ENCODE measurements around the gene BAIAP2. TPM values are rescaled to one million over a fixed set of nuclear protein-coding genes. Genes with fewer than 3 reads are reported as not detected.

BAIAP2 gene
- total RNA-seq, 1 donor from 2014 or later: 4.3 TPM

DNA sequence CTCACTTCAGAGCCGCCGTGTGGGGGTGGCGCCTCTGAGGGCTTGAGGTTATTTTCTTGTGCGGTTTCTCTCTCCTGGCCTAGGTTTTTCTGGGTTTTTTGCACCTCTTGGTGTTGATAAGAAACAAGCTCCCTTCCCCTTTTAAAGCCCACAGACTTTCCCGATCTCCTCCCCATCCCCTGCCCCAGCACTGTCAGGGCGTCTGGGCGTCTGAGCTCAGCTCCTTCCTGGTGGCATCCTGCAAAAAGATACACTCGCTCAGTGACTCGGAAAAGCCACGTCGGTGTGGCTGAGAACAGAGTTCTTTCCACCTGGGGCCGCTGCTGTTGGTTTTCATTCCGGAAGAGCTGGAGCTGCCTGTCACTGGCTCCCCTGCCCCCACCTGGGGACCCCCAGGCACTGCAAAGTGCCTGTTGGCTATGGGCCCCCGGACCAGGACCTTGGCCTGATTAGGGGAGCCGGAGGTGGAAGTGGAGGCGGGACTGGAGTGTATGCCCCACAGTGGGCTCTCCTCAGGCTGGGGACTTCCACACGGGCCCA is 14.5 kb downstream of the BAIAP2 start:
- DNase-seq (ENCODE audit: low spot score): no peak
- Mint-ChIP-seq H3K27me3 (ENCODE audit: insufficient read depth) (peaks cover 8% of the 10 kb centered on the region), H3K36me3 (ENCODE audit: low read depth) (no peaks in the 10 kb centered on the region), H3K27ac (peak overlapping the region; percentile 70), H3K4me1 (ENCODE audit: low read depth) (peaks cover 6% of the 10 kb centered on the region), H3K4me3 (peak overlapping the region; percentile 58), H3K9me3 (no peaks in the 10 kb centered on the region)
- intact Hi-C loops (cut with micrococcal nuclease): no loop called here

GRCh38 chr17:81049973-81050551 is 15.1 kb downstream of the BAIAP2 start:
- Mint-ChIP-seq H3K9me3 (no peaks in the 10 kb centered on the region), H3K4me1 (ENCODE audit: low read depth) (peaks cover 6% of the 10 kb centered on the region), H3K27me3 (ENCODE audit: insufficient read depth) (peaks cover 8% of the 10 kb centered on the region), H3K36me3 (ENCODE audit: low read depth) (no peaks in the 10 kb centered on the region), H3K27ac (peak overlapping the region; percentile 55), H3K4me3 (no peak overlapping the region)
- intact Hi-C loops (cut with micrococcal nuclease): no loop called here
- no peak for DNase-seq (ENCODE audit: low spot score)

- Mint-ChIP-seq H3K27me3 (ENCODE audit: insufficient read depth) (peaks cover 8% of the 10 kb centered on the region), H3K36me3 (ENCODE audit: low read depth) (no peaks in the 10 kb centered on the region), H3K4me1 (ENCODE audit: low read depth) (peaks cover 6% of the 10 kb centered on the region), H3K4me3 (no peak overlapping the region), H3K9me3 (no peaks in the 10 kb centered on the region), H3K27ac (no peak overlapping the region)
- DNase-seq (ENCODE audit: low spot score): no peak
- intact Hi-C loops (cut with micrococcal nuclease): no loop called here
Measured at GRCh38 chr17:81050645-81051625, 16.0 kb downstream of the BAIAP2 start.

DNA sequence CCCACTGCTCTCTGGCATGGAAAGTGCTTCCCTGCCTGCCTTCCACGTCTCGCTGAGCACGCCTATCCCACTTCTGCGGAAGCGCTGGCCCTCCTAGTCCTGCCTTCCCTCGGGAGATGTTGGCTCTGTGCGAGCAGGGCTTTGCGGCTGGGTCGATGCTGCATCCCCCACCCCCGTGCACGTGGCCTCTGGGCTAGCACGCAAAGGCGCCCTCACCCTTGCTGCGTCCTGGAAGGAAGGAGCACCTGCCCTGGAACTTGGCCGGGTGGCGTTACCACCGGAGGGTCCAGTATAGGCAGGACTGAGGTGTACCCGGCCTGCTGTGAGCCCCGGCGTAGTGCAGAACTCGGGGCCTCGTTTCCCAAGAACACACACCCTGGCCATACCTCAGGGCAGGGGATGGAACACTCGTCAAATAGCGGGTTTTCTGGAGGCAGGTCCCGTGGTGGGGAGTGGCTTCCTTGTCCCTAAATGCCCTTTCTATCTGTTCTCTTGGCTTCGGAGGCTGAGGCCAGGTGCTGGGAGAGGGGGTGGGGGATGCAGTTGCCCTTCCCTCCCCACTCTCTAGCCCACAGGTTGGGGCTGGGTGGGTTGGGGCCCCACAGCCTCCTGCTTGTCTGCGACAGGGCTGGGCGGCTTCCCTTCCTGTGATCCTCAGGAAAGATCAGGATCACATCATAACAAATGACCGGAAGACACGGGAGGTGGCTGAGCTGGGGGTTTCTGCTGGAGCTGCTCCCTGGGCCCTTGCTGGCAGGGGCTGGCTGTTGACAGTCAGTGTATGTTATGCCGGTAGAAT is 17.4 kb downstream of the BAIAP2 start:
- no peaks in the 10 kb centered on the region for H3K36me3 Mint-ChIP-seq (ENCODE audit: low read depth)
- DNase-seq (ENCODE audit: low spot score): no peak
- intact Hi-C loops (cut with micrococcal nuclease): no loop called here
- no peaks in the 10 kb centered on the region for H3K9me3 Mint-ChIP-seq
- H3K27ac Mint-ChIP-seq: no peak overlapping the region
- no peak overlapping the region for H3K4me3 Mint-ChIP-seq
- H3K27me3 Mint-ChIP-seq (ENCODE audit: insufficient read depth): peaks cover 8% of the 10 kb centered on the region
- H3K4me1 Mint-ChIP-seq (ENCODE audit: low read depth): peaks cover 6% of the 10 kb centered on the region

DNA sequence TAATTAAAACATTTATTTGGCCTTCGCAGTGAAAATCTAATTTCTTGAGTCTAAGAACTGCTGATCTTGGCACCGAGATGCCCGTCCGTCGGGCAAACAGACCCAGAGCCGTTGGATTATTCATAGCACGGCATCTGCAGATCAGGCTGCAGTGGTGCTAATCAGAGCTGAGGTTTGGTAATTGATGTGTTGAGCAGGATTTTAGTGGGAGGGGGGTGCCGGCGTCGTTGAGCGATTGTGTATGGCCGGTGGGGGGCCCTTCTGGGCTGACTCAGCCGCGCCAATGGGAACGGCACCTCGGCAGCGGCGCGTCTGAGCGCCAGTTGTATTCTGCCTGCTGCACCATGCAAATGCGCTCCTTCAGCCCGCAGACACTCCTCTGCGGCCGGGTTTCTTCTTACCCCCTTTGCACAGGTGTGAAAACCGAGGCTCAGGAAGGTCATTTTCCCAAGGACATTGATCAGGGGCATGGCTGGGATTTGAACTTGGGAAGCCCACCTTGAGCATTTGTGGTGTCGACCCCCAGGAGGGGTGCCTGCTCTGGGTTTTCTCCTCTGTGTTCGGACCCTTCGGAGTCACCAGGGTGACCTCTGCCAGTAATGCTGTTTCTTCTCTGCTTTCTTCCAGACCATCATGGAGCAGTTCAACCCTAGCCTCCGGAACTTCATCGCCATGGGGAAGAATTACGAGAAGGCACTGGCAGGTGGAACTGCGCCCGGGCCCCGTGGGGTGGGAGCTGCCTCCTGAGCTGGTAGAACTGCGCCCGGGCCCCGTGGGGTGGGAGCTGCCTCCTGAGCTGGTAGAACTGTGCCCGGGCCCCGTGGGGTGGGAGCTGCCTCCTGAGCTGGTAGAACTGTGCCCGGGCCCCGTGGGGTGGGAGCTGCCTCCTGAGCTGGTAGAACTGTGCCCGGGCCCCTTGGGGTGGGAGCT is 18.4 kb downstream of the BAIAP2 start:
- Mint-ChIP-seq H3K36me3 (ENCODE audit: low read depth) (no peaks in the 10 kb centered on the region), H3K4me3 (no peak overlapping the region), H3K9me3 (no peaks in the 10 kb centered on the region), H3K27ac (no peak overlapping the region), H3K27me3 (ENCODE audit: insufficient read depth) (peaks cover 8% of the 10 kb centered on the region), H3K4me1 (ENCODE audit: low read depth) (peaks cover 6% of the 10 kb centered on the region)
- DNase-seq (ENCODE audit: low spot score): no peak
- intact Hi-C loops (cut with micrococcal nuclease): no loop called here

DNA sequence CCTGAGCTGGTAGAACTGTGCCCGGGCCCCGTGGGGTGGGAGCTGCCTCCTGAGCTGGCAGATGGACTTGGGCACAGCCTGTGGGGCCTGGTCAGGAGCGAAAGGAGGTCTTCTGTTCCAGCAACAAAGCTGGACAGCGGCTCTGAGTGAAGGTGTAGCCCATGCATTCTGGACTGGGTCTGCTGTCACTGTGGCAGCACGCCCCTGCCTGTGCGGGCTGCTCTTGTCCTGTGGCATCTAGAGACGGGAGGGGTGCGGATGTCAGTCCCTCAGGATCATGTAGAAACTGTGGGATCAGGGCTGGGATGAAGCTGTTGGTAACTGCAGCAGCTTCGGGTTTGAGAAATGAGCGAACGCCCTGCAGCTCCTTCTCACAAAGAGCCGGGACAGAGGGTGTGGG is 19.4 kb downstream of the BAIAP2 start:
- Mint-ChIP-seq H3K27ac (no peak overlapping the region), H3K4me3 (no peak overlapping the region), H3K36me3 (ENCODE audit: low read depth) (no peaks in the 10 kb centered on the region), H3K27me3 (ENCODE audit: insufficient read depth) (peaks cover 8% of the 10 kb centered on the region), H3K9me3 (no peaks in the 10 kb centered on the region), H3K4me1 (ENCODE audit: low read depth) (peaks cover 3% of the 10 kb centered on the region)
- no peak for DNase-seq (ENCODE audit: low spot score)
- intact Hi-C loops (cut with micrococcal nuclease): no loop called here

- no peak overlapping the region for H3K4me3 Mint-ChIP-seq
- no peaks in the 10 kb centered on the region for H3K9me3 Mint-ChIP-seq
- DNase-seq (ENCODE audit: low spot score): no peak
- intact Hi-C loops (cut with micrococcal nuclease): no loop called here
- peaks cover 10% of the 10 kb centered on the region for H3K27me3 Mint-ChIP-seq (ENCODE audit: insufficient read depth)
- no peak overlapping the region for H3K27ac Mint-ChIP-seq
- H3K36me3 Mint-ChIP-seq (ENCODE audit: low read depth): no peaks in the 10 kb centered on the region
- H3K4me1 Mint-ChIP-seq (ENCODE audit: low read depth): no peaks in the 10 kb centered on the region
Measured at GRCh38 chr17:81054881-81055370, 20.0 kb downstream of the BAIAP2 start.

- Mint-ChIP-seq H3K4me3 (no peak overlapping the region), H3K9me3 (no peaks in the 10 kb centered on the region), H3K4me1 (ENCODE audit: low read depth) (no peaks in the 10 kb centered on the region), H3K27ac (no peak overlapping the region), H3K27me3 (ENCODE audit: insufficient read depth) (peaks cover 8% of the 10 kb centered on the region), H3K36me3 (ENCODE audit: low read depth) (no peaks in the 10 kb centered on the region)
- intact Hi-C loops (cut with micrococcal nuclease): no loop called here
- no peak for DNase-seq (ENCODE audit: low spot score)
Measured at GRCh38 chr17:81056312-81056711, 21.4 kb downstream of the BAIAP2 start.

- Mint-ChIP-seq H3K9me3 (no peaks in the 10 kb centered on the region), H3K36me3 (ENCODE audit: low read depth) (no peaks in the 10 kb centered on the region), H3K4me3 (no peak overlapping the region), H3K27ac (peak overlapping the region; percentile 34), H3K27me3 (ENCODE audit: insufficient read depth) (peaks cover 6% of the 10 kb centered on the region), H3K4me1 (ENCODE audit: low read depth) (no peaks in the 10 kb centered on the region)
- intact Hi-C loops (cut with micrococcal nuclease): no loop called here
- DNase-seq (ENCODE audit: low spot score): no peak
Measured at GRCh38 chr17:81057079-81057730, 22.3 kb downstream of the BAIAP2 start.

- intact Hi-C loops (cut with micrococcal nuclease): no loop called here
- no peaks in the 10 kb centered on the region for H3K36me3 Mint-ChIP-seq (ENCODE audit: low read depth)
- H3K27me3 Mint-ChIP-seq (ENCODE audit: insufficient read depth): peaks cover 5% of the 10 kb centered on the region
- H3K4me3 Mint-ChIP-seq: no peak overlapping the region
- DNase-seq (ENCODE audit: low spot score): no peak
- H3K4me1 Mint-ChIP-seq (ENCODE audit: low read depth): no peaks in the 10 kb centered on the region
- H3K27ac Mint-ChIP-seq: no peak overlapping the region
- no peaks in the 10 kb centered on the region for H3K9me3 Mint-ChIP-seq
Measured at GRCh38 chr17:81057777-81058176, 22.8 kb downstream of the BAIAP2 start.

- H3K4me3 Mint-ChIP-seq: no peak overlapping the region
- intact Hi-C loops (cut with micrococcal nuclease): no loop called here
- H3K36me3 Mint-ChIP-seq (ENCODE audit: low read depth): no peaks in the 10 kb centered on the region
- no peak overlapping the region for H3K27ac Mint-ChIP-seq
- no peak for DNase-seq (ENCODE audit: low spot score)
- H3K4me1 Mint-ChIP-seq (ENCODE audit: low read depth): no peaks in the 10 kb centered on the region
- H3K27me3 Mint-ChIP-seq (ENCODE audit: insufficient read depth): peaks cover 2% of the 10 kb centered on the region
- no peaks in the 10 kb centered on the region for H3K9me3 Mint-ChIP-seq
Measured at GRCh38 chr17:81058263-81058871, 23.4 kb downstream of the BAIAP2 start.

Data from activated T-helper 1 cell treated with anti-CD3 and anti-CD28 coated beads, Interleukin-12 subunit alpha, Interleukin-12 subunit beta, Interleukin-2, Interleukin-4 antibody, amounts not matched to agents 30 ng/mL and 10 ng/mL and 1 ng/mL, durations not matched to agents 14 hours and 24 hours and 36 hours (primary cell).